ENCODE measurements around the gene STK25.

Gene STK25

DNA sequence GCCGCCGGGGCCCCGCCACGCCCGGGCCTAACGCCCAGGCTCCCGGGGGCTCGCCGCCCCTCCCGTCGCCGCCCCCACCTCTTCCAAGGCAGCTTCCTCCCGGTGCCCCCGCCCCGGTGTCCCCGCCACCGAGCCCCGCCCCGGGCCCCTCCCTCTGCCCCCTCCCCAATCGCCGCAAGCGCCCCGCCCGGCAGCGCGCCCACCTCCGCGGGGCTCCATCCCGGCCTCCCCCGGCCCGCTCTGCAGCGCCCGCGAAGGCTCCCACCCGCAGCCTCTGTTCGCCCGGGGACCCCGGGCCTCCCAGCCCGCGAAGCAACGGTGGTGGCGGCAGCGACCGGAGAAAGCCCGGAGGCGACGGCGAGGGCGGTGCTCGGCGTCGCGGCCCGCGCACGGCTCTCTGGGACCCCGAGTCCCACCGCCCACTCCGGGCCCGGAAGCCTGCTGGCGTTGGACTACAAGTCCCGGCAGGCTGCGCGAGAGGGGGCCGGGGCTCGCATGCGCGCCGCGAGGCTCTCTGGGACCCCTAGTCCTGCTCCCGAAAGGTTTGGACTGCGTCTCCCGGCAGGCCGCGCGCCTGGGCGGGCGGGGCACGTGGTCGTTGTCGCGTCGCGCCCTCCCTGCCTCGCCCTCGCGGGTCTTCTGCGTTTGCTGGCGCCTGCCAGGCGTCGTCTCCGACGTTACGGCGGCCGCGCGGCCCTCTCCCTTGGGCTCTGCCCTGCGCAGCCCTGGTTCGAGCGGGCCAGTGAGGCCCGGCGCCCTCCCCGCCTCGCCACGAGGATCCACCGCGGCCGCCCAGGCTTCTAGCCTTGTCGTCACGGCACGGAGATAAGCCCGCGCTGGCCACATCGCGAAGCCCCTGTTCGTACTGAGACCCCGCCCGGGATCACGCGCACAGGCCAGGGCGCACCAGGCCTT, at the start of gene STK25:
TSS of gene STK25 (minus strand) at position 345 of the 915 bp plus-strand sequence. CDS start 549 bp downstream, outside the sequence.
- peak; percentile 94 to 97 for DNase-seq (ENCODE audit: low read depth in 2 of 2)

DNA sequence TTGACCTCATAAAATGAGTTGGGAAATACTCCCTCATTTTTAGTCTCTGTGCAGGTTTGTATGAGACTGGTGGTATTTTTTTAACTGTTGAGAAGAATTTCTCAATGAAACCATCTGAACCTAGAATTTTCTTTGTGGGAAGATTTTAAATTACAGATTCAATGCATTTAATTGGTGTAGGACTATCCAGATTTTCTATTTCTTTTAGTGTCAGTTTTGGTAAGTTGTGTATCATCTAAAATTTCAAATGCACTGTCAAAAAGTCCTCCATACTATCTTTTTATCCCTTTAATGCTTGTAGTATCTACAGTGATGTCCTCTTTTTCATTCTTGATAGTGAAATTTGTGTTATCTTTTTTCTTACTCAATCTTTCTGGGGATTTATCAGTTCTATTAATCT, 48.4 kb upstream of the STK25 start:
- no peak for DNase-seq (ENCODE audit: low read depth in 2 of 2)

DNA sequence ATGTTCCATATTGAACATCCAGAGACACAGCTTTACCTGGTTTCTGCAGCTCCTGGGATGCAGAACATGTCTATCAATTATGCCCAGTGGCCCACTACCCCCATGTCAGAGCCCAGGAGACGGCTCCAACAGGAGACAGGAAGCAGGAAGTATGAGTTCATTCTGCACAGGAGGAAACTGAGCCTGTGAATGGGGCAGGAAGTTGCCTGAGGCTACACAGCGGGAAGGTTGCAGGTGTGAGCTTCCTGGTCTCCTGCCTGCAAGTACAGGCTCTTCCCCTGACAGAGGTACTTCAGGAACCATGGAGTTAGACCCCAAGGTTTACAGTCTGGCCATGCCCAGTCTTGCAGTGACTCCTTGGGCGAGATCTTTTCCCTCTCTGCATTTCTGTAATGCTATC, 47.3 kb upstream of the STK25 start:
- no peak for DNase-seq (ENCODE audit: low read depth in 2 of 2)

DNA sequence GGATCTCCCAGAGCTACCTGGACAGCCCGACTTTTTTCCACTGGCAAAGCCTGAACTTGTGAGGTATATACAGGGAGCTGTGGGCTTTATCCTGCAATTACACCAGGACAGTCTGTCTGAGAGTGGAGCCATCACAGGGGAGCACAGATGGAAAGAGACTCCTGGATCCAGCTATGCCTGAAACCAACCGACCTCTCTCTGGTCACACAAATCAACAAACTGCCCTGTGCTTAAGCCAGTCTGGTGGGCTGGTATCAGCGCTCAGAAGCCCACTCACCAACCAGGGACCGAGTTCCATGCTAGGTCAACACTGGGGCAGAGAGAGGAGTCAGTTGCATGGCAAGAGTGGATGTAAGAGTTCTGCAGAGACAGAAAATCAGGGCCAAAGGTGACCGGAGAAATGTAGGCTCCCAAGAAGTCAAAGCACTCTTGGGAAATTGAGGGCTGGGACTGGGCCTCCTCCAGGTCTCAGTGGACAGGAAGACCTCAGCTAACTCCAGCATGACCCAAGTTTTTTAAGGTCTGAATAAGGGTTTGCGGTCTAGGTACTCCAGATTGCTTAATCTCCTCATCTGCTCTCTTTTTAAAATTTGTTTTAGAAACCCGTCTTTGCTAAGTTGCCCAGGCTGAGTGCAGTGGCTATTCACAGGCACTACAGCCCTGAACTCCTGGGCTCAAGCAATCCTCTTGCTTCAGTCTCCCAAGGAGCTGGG, 46.4 kb upstream of the STK25 start:
- DNase-seq (ENCODE audit: low read depth in 2 of 2), result no peak

DNA sequence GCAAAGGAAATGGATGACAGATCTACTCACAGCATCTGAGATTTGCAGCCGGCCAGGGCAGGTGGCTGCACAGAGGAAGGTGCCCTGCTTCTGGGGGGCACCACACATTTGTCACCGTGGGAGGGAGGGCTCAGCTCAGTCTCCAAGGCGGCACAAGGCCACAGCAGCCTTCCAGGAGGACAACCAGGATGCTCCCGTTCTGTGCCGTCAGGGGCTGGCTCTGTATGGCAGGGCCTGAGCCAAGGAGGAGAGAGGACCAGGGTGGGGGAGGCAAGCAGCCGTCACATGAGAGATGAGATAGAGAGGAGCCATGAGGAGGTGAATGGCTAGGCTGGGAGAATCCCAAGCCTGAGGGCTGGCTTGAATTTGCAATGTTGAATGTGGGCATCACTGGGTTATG, 45.6 kb upstream of the STK25 start:
- DNase-seq (ENCODE audit: low read depth in 2 of 2), result no peak

DNA sequence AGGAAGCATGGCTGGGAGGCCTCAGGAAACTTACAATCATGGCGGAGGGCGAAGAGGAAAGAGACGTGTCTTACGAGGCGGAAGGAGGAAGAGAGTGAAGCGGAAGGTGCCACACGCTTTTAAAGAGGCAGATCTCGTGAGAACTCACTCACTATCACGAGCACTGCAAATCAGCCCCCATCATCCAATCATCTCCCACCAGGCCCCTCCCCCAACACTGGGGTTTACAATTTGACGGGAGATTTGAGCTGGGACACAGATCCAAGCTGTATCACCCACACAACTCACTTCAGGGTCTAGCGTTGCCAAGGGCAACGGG, 45.1 kb upstream of the STK25 start:
- no peak for DNase-seq (ENCODE audit: low read depth in 2 of 2)

DNA sequence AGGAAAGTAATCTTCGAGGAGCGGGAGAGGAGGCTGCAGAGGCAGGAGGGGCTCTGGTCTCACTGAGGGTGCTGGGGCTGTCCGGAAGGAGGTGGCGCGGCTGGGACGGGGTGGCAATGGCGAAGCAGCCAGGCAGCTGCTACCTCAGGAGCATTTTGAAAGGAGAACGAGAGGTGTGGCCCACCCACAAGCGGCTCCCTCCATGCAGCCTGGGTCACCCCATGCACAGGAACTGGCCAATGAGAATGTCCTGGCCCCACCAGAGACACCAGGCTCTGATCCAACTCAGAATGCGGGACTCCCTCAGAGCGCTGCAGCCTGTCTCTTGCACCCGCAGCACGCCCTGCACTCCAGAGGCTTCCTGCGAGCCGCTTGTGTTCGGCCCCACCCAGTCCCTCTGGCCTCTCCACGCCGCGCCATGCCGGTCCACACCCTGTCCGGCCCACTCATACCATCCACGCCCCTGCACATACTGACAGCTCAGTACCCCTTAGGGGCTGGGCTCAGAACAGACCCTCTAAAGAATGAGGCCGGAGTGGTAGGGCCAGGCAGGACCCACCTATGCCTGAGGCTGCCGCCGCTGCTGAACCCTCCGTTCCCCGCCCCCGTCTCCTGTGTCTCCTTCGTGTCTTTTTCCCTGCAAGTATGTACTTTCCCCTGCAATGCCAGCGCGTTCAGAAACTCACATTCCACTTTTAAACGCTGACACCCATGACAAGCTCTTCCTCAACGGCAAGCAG, 43.8 kb upstream of the STK25 start:
- DNase-seq (ENCODE audit: low read depth in 2 of 2), result no peak

DNA sequence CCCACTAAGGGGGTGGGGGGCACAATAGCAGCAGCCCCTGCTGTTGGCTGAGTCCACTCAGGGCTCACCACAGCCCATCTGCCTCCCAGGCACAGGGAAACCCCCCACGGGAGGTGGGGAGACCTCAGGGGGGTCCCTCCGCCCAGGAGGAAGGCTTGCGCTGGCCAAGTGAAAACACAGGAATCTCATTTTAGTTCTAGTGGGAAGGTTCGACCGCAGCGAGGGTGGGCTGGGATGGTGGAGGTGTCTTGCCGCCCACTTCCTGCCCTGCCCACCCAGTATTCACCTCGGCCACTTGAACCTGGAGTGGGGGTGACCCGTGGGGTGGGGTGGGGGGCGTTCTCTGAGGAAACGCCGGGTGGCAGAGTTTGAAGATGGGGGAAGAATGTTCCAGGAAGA, 43.2 kb upstream of the STK25 start:
- DNase-seq (ENCODE audit: low read depth in 2 of 2), result no peak

DNA sequence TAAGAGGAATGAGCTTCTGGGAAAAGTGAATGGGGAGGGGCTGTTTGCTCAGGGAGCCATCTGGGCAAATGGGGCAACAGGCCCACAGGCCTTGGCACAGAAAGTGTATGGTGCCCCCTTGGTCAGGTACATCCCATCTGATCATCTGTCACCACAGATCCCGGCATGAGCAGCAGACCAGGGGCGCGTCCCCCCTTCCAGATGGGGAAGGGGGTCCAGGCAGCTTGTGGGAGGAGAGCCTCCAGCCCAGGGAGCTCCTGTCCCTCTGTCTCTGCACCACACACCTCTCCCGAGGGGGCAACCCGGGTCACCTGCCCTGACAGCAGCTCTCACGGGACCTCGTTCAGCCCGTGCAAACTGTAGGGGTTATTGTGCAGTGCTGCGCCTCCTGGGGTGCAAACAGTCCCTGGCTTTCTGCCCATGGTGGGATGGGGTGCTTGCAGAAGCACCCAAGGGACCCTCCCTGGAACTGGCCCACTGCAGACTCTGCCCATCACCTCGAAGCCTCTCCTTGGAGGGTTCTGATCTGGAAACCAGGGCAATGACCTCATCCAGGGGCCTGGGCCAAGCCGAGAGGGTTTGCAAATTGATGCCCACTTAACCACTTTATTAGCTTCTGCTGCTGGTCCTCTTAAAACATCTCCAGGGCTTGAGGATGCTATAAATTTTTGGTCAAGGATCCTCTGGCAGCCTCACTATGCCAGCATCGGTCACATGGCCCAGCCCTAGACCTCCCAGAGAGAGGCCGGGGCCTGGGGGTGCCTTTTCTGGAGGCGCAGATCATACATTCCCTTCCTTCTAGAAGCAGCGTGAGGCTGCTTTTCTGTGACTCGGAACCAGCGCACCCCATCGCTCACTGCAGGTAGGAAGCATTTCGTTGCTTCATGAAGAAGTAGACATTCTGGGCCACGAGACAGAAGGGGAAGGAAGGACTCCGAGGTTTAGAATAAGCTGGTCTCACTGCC, 42.5 kb upstream of the STK25 start:
- no peak for DNase-seq (ENCODE audit: low read depth in 2 of 2)

DNA sequence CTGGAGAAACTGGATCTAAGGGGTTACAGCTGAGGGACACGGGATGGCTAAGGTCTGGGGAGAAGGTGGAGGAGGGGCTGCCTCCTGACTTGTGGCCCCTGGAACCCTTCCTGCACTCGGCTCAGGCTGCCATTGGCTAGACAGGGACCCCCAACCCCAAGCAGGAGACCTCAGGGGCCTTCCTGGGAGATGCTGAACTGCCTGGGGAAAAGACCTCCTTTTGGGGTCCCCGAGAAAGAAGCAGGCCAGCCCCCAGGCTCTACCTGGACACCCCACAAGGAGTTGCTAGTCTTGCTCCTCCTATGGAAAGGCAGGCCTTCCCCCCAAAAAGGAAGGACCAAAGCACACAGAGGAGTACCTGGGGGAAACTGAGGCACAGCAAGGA, 40.1 kb upstream of the STK25 start:
- no peak for DNase-seq (ENCODE audit: low read depth in 2 of 2)

DNA sequence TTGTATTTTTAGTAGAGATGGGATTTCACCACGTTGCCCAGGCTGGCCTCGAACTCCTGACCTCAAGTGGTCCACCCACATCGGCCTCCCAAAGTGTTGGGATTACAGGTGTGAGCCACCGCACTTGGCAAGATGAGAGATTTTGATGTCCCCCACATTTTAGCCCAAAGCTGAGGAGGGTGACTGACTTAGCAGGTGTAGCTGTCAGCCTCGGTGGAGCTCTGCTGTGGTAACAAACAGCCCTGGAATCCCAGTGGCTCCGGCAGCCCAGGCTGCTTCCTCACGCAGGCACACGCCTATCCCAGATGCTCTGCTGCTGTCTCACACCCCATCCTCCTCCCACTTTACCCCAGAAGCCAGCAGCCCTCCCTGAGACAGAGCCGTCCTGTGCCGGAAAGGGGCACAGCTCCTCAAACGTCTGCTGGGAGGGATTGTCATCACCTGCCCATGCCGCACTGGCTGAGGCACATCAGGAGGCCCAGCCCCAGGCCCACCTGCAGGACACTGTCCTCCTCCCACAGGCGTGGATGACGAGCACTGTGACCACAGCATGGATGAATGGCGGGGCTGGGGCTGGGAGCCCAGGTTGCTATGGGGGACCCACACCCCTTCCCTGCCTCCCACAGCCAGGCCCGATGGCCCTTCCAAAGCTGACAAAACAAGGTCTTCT, 39.5 kb upstream of the STK25 start:
- no peak for DNase-seq (ENCODE audit: low read depth in 2 of 2)

DNA sequence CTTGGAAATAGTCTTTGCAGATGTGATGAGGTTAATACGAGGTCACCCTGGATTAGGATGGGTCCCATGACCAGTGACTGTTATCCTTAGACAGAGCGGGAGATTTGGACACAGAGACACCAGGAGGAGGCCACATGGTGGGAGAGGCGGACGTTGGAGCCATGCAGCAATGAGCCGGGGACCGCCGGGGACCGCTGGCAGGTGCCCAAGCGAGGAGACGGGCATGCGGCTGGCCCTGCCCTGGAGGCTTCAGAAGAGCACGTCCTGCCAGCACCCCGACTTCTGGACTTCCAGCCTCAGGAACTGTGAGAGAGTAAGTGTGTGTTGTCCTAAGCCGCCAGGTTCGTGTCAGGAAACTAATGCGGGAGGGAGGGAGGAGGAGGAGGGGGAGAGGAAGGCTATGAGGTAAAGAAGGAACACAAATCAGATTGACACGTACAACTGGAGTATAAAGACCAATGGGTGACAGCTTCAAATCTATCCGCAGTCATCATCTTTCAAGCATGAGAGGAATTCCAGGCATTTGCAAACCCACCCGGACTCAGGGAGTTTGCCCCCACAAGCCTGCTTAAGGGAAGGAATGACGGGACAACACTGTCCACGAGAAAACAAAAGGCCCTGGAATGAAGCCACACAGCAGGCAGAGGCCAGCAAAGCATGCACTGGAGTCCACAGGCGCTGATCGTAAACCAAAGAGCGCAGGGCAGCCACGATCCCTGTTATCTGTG, 38.6 kb upstream of the STK25 start:
- peak; percentile 92 for DNase-seq (ENCODE audit: low read depth in 2 of 2)

DNA sequence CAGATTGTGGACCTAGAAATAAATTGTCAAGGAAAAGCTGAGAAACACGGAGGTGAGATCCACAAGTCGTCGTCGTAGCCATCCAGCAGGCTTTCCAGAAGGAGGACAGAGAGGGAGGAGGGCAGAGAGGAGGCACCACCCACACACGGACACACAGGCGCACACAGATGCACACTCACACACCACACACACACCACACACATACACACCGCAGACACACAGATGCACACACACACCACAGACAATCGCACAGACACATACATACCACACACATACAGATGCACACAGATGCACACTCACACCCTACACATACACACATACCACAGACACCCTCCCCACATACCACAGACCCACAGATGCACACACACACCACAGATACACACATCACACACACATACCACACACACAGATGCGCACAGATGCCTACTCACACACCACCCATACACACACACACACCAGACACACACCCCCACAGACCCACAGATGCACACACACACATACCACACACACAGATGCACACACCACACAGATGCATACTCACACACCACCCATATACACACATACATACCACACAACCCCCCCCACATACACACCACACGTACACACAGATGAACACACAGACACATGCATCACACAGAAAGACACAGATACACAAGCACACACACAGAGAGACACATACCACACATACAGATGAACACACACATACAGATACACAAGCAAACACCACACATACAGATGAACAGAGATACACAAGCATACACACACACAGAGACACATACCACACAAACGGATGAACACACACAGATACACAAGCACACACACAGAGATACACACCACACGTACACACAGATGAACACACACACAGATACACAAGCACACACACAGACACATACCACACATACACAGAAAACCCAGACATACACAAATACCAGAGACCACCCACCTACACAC, 37.4 kb upstream of the STK25 start:
- no peak for DNase-seq (ENCODE audit: low read depth in 2 of 2)

DNA sequence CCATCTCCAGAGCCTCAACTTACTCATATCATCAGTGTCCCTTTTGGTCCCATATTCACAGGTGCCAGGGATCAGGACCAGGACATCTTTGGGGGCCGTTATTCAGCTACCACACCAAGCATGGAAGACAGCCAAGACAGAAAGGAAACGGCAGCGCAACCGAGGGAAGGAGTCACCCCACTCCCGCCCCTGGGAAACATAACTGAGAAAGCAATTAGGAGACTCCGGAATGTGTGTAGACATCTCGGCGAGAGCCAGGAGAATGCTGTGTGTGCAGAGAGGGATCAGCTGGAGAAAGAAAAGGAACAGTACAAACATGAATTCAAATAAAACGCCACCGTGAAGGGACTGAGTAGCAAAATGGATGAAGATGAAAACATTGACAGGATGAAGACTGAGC, 36.7 kb upstream of the STK25 start:
- peak; percentile 65 to 69 for DNase-seq (ENCODE audit: low read depth in 2 of 2)

DNA sequence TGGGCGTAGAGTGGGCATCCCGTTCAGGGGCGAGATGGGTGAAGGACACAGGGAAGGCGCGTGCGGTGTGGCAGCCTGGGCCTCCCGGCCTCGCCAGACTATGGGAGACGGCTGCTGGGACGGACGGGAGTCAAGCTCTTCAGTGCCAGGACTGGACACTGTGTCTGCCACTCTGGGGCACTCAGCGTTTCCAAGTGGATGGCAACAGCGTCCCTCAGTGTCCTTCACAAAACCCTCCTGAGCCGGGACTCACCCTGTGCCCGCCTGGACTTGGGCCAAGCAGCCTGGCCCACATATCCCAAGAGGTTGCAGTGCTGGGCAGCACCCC, 33.9 kb upstream of the STK25 start:
- DNase-seq (ENCODE audit: low read depth in 2 of 2), result no peak

DNA sequence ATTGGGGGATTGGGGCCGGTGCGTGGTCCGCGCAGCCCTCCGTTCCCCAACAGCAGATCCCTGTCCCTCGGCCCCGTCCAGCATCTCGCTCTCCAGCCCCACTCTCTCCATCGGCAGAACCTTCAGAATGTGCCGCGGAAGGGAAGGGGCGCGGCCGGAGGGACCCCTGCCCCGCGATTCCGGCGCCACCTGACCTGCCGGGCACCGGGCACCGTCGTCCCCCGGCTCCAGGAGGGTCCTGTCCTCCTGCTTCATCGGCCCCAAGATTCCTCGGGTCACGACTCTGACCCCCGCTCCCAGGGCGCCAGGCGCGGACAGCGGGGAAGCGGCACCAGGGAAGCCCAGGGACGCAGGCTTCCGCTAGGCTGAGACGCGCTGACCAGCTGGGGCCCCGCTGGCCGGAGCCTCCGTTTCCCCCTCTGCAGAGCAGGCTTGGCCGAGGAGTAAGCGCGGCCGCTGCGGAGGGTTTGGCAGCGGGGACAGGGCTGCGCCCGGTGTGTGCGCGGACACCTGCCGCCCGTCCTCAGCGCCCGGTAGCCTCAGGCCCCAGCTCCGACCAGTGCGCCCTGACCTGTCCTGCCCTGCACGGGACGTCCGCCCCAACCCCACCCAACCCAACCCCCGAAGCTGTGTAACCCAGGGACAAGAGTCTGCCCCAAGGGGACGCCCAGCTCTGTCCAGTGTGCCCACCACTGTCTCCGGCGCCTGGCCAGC, 33.3 kb upstream of the STK25 start:
- no peak for DNase-seq (ENCODE audit: low read depth in 2 of 2)

DNA sequence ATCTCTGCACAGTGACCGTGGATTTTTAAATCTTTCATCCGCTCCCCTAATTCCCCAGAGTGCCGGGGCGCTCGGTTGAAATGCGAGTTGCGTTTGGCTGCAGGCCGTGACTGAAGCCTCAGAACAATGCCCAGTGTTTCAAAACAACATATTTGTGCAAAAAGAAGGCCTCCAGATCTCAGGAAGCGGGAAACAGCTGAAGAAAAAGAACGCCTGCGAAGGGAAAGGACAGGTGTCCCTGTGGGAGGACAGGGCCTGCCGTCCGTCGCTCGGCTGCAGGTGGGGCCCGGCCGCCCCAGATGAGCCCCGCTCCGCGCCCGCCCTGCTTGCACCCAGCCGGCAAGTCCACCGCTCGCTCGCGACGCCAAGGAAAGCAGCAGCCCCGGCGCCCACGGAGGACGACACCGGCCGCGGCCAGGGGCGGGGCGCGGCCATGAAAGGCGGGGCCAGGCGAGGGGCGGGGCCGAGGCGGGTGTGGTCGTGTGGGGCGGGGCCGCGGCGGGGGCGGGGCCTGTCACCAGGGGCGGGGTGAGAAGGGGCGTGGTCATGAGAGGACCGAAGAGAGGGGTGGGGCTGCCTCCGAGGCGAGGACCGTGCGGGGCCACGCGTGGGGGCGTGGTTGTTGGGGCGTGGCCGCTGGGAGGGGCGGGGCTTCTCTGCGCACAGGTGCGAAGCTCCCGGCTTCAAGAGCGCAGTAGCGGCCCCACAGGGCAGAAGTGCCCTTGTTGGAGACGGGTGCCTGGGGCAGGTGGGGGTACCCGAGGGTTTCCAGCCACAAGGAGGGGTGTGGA, 32.6 kb upstream of the STK25 start:
- no peak for DNase-seq (ENCODE audit: low read depth in 2 of 2)

DNA sequence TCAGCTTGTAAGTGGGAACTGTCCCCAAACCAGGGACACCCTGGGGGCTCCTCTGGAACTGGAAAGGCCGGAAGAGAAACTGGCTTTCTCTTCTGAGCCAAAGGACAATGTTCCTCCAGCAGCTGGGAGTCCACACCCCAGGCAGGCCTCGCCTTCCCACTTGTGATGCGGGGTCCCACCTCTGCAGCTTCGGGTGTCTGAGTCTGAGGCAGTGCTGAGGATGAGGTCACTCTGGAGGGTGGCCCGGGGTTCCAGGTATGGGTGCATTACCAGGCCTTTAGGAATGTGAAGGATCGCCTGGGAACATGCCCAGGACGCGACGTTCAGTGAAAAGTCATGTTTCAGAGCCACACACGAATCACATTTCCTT, 32.0 kb upstream of the STK25 start:
- DNase-seq (ENCODE audit: low read depth in 2 of 2), result no peak

Measured in fibroblast of skin of left biceps (primary cell).